CD4-positive, alpha-beta T cell treated with Interleukin-15 for 1 hour (primary cell): Measurements from ENCODE around the gene LRCH4.

Experiments used
- DNase-seq: peaks from one replicate; pipeline ENCODE4 v3.0.0-alpha.2; 2020

The LRCH4 gene

GRCh38 chr7:100585511-100586265 lies at the start of gene LRCH4:
LRCH4 (minus strand) TSS chr7:100586129; CDS start chr7:100586100, 29 bp downstream.
- DNase-seq: peak; percentile 60

- peak; percentile 60 for DNase-seq
These were observed 47.2 kb upstream of the LRCH4 start for GRCh38 chr7:100632951-100633717.

GRCh38 chr7:100630066-100630465 lies 44.1 kb upstream of the LRCH4 start:
- no peak for DNase-seq

GRCh38 chr7:100629117-100629716 lies 43.3 kb upstream of the LRCH4 start:
- no peak for DNase-seq

GRCh38 chr7:100627238-100627549 lies 41.3 kb upstream of the LRCH4 start:
- DNase-seq: no peak

GRCh38 chr7:100626530-100627237 lies 40.8 kb upstream of the LRCH4 start:
- DNase-seq: peak; percentile 91

- DNase-seq: no peak
These were observed 40.1 kb upstream of the LRCH4 start for GRCh38 chr7:100626055-100626454.

GRCh38 chr7:100623951-100624824 lies 38.3 kb upstream of the LRCH4 start:
- no peak for DNase-seq

GRCh38 chr7:100621554-100621953 lies 35.6 kb upstream of the LRCH4 start:
- no peak for DNase-seq

GRCh38 chr7:100620804-100621203 lies 34.9 kb upstream of the LRCH4 start:
- no peak for DNase-seq

GRCh38 chr7:100620239-100620638 lies 34.3 kb upstream of the LRCH4 start:
- no peak for DNase-seq

GRCh38 chr7:100614308-100614861 lies 28.5 kb upstream of the LRCH4 start:
- DNase-seq: no peak

GRCh38 chr7:100613412-100614175 lies 27.7 kb upstream of the LRCH4 start:
- DNase-seq: no peak

- no peak for DNase-seq
These were observed 26.9 kb upstream of the LRCH4 start for GRCh38 chr7:100612730-100613390.

GRCh38 chr7:100611983-100612729 lies 26.2 kb upstream of the LRCH4 start, which contains the start of gene MOSPD3:
MOSPD3 (plus strand) TSS chr7:100612540; CDS start chr7:100612792, 252 bp downstream.
- peak; percentile 98 for DNase-seq

GRCh38 chr7:100609958-100610357 lies 24.0 kb upstream of the LRCH4 start:
- no peak for DNase-seq

GRCh38 chr7:100607111-100607510 lies 21.2 kb upstream of the LRCH4 start:
- no peak for DNase-seq

GRCh38 chr7:100606313-100606712 lies 20.4 kb upstream of the LRCH4 start:
- DNase-seq: no peak
